Measurements from ENCODE around the gene GPR37L1.

DNA sequence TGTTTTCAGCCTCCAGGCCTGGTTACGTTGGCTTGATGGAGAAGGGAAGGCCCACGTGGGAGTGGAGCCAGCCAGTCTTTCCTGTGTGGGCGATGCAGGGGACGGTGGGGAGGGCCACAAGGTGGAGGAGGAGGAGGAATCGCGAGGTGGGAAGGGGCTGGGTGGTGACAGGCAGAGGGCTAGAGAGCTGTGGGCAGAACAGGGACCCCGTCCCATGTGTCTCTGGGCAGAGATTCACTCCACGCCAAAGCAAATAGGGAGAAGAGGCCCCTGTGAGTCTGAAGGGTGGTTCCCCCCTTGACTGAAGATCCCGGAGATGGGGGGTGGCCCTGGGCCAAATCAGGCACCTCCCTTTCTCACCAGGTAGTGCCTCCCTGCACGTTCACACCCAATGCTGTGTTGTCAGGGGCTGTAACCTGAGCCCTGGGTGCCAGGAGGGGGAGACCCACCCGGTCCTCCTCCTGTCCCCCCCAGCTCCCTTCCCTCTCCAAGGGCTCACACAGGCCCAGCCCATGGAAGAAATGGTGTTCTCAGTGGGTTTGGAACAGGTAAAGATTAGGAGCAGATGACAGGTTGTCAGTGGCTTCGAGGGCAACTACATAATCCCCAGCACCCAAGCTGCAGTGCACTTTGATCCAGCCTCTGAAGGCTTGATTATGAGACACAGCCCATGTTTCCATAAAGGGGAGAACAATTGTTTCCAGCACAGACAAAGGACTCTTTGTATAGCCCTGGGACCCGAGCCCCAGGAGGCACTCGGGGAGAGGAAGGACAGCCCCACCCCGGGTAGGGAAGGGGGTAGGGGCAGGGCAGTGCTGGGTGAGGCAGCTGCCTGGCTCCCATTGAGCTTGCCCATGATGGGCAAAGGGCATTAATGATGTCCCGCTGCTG is 37.7 kb upstream of the GPR37L1 start:
- TF ChIP-seq POLR2AphosphoS5 (IDR thresholded peaks at IDR 0.05) (peak; percentile 58), CTCF (IDR thresholded peaks at IDR 0.05) (no peak)
